ENCODE results near the gene CCNJ.

CCNJ gene

GRCh38 chr10:96089670-96090462, 46.5 kb downstream of the CCNJ start (continued):
- peak; percentile 96 for TF ChIP-seq ZNF692 (tag by site-specific recombination; IDR thresholded peaks at IDR 0.05)
- TF ChIP-seq OVOL3 (tag by site-specific recombination; IDR thresholded peaks at IDR 0.05), result peak; percentile 62; the same call in 1 of the 2 replicates
- peak; percentile 89 for TF ChIP-seq KLF16 (tag by site-specific recombination; IDR thresholded peaks at IDR 0.05)
- TF ChIP-seq ZBTB10 (tag by site-specific recombination; IDR thresholded peaks at IDR 0.05), result peak; percentile 49; the same call in 1 of the 2 replicates
- peak; percentile 59; the same call in 1 of the 2 replicates for TF ChIP-seq ZNF324 (tag by site-specific recombination; IDR thresholded peaks at IDR 0.05)
- peak; percentile 94 for TF ChIP-seq YY2 (tag by site-specific recombination; IDR thresholded peaks at IDR 0.05)
- TF ChIP-seq ZNF18 (tag by site-specific recombination; IDR thresholded peaks at IDR 0.05), result 0 out of 2 replicates have a peak, but pooled peaks have one; percentile 49
- TF ChIP-seq FEZF1 (tag by site-specific recombination; IDR thresholded peaks at IDR 0.05), result 0 out of 2 replicates have a peak, but pooled peaks have one; percentile 8
- 0 out of 2 replicates have a peak, but pooled peaks have one; percentile 18 for TF ChIP-seq GLI4 (tag by site-specific recombination; IDR thresholded peaks at IDR 0.05)
- peak; percentile 51 for TF ChIP-seq OSR2 (tag by site-specific recombination; IDR thresholded peaks at IDR 0.05)
- no peak; the same call in 1 of the 2 replicates for TF ChIP-seq REST (tag by site-specific recombination; IDR thresholded peaks at IDR 0.05)
- 0 out of 2 replicates have a peak, but pooled peaks have one; percentile 46 for TF ChIP-seq ATF2 (tag by site-specific recombination; IDR thresholded peaks at IDR 0.05; ENCODE audit: low read depth)
- peak; percentile 89 for TF ChIP-seq SP2 (tag by site-specific recombination; IDR thresholded peaks at IDR 0.05)
- no peak for TF ChIP-seq ZNF416 (tag by site-specific recombination; IDR thresholded peaks at IDR 0.05)
- TF ChIP-seq ZFP37 (tag by site-specific recombination; IDR thresholded peaks at IDR 0.05), result peak; percentile 94
- TF ChIP-seq EGR2 (tag by site-specific recombination; IDR thresholded peaks at IDR 0.05; ENCODE audit: low read depth), result peak; percentile 50; the same call in 1 of the 2 replicates
- peak; percentile 96 for TF ChIP-seq ZNF341 (tag by site-specific recombination; IDR thresholded peaks at IDR 0.05; ENCODE audit: low read depth)
- TF ChIP-seq GLIS1 (tag by site-specific recombination; IDR thresholded peaks at IDR 0.05), result peak; percentile 32; the same call in 1 of the 2 replicates
- no peak for TF ChIP-seq ZNF148 (tag by site-specific recombination; IDR thresholded peaks at IDR 0.05; ENCODE audit: borderline replicate concordance)
- TF ChIP-seq ZNF660 (tag by site-specific recombination; IDR thresholded peaks at IDR 0.05), result peak; percentile 83
- TF ChIP-seq ZNF280D (tag by site-specific recombination; IDR thresholded peaks at IDR 0.05), result 0 out of 2 replicates have a peak, but pooled peaks have one; percentile 27
